HepG2 (cell line): ENCODE measurements around the gene QRFP. TPM values are rescaled to one million over a fixed set of nuclear protein-coding genes. Genes with fewer than 3 reads are reported as not detected.

Experiments used
- AKAP8 ChIP-seq: sonication (generic); formaldehyde crosslinking; IDR thresholded peaks from 2 replicates; pipeline ENCODE4 v1.5.1; 2020; ENCODE audit warnings: mild to moderate bottlenecking, missing genetic modification reagents
- EHMT2 ChIP-seq: fragments of 200-600 bp; sonication (generic); IDR thresholded peaks from 2 replicates; pipeline ENCODE4 v1.7.0; 2017; ENCODE audit warnings: antibody characterized with exemption, low read depth, low read length, borderline replicate concordance
- FOXA1 ChIP-seq, 2 experiments: fragments of 450-650 bp in 1 of 2; sonication (generic) in 1 of 2; formaldehyde crosslinking in 1 of 2; IDR thresholded peaks; 2 replicates each; pipeline versions ENCODE4 v1.4.0 to v1.6.1; 2016 to 2020; ENCODE audit warnings: missing genetic modification reagents in 1 of 2
- GFI1 ChIP-seq: sonication (generic); formaldehyde crosslinking; IDR thresholded peaks from 2 replicates; pipeline ENCODE4 v1.5.0; 2020; ENCODE audit warnings: missing genetic modification reagents, mild to moderate bottlenecking, borderline replicate concordance
- GLI4 ChIP-seq: sonication (generic); formaldehyde crosslinking; IDR thresholded peaks from 2 replicates; pipeline ENCODE4 v1.5.1; 2020; ENCODE audit warnings: missing genetic modification reagents, mild to moderate bottlenecking, moderate library complexity, borderline replicate concordance
- HES4 ChIP-seq: sonication (generic); formaldehyde crosslinking; IDR thresholded peaks from 2 replicates; pipeline ENCODE4 v1.9.0; 2021; ENCODE audit warnings: mild to moderate bottlenecking, missing genetic modification reagents, borderline replicate concordance
- MYC ChIP-seq: sonication (generic); formaldehyde crosslinking; IDR thresholded peaks from 2 replicates; pipeline ENCODE4 v1.9.0; 2021; ENCODE audit warnings: missing genetic modification reagents, borderline replicate concordance
- MYNN ChIP-seq: sonication (generic); formaldehyde crosslinking; IDR thresholded peaks from 2 replicates; pipeline ENCODE4 v1.4.0; 2020; ENCODE audit warnings: mild to moderate bottlenecking, low read depth, missing genetic modification reagents
- MZF1 ChIP-seq: sonication (generic); formaldehyde crosslinking; IDR thresholded peaks from 2 replicates; pipeline ENCODE4 v1.8.1; 2023; ENCODE audit warnings: mild to moderate bottlenecking, missing genetic modification reagents, borderline replicate concordance
- PLRG1 ChIP-seq: fragments of 450-650 bp; conservative IDR thresholded peaks from 2 replicates; pipeline ENCODE4 v1.6.1; 2016
- RNF2 ChIP-seq: fragments of 450-650 bp; conservative IDR thresholded peaks from 2 replicates; pipeline ENCODE4 v1.6.1; 2016; ENCODE audit warnings: low read depth
- SP2 ChIP-seq: sonication (generic); formaldehyde crosslinking; IDR thresholded peaks from 2 replicates; pipeline ENCODE4 v1.5.1; 2020; ENCODE audit warnings: mild to moderate bottlenecking, missing genetic modification reagents
- STAG1 ChIP-seq: sonication (generic); formaldehyde crosslinking; IDR thresholded peaks from 2 replicates; pipeline ENCODE4 v1.4.0; 2020; ENCODE audit warnings: missing genetic modification reagents
- TARDBP ChIP-seq: sonication (generic); formaldehyde crosslinking; IDR thresholded peaks from 2 replicates; pipeline ENCODE4 v1.8.0; 2022; ENCODE audit warnings: mild to moderate bottlenecking, missing genetic modification reagents
- ZBTB7A ChIP-seq: sonication (generic); formaldehyde crosslinking; IDR thresholded peaks from 2 replicates; pipeline ENCODE4 v1.8.0; 2022; ENCODE audit warnings: mild to moderate bottlenecking, missing genetic modification reagents
- ZC3H13 ChIP-seq: sonication (generic); formaldehyde crosslinking; IDR thresholded peaks from 2 replicates; pipeline ENCODE4 v1.8.1; 2023; ENCODE audit warnings: mild to moderate bottlenecking, missing genetic modification reagents, moderate library complexity
- ZFP90 ChIP-seq: sonication (generic); formaldehyde crosslinking; IDR thresholded peaks from 2 replicates; pipeline ENCODE4 v1.8.0; 2022; ENCODE audit warnings: missing genetic modification reagents, mild to moderate bottlenecking, inconsistent platforms, borderline replicate concordance
- ZNF317 ChIP-seq: sonication (generic); formaldehyde crosslinking; IDR thresholded peaks from 2 replicates; pipeline ENCODE4 v1.5.0; 2020; ENCODE audit warnings: mild to moderate bottlenecking, missing genetic modification reagents
- ZNF816 ChIP-seq: sonication (generic); formaldehyde crosslinking; IDR thresholded peaks from 2 replicates; pipeline ENCODE4 v1.8.0; 2022; ENCODE audit warnings: missing genetic modification reagents, mild to moderate bottlenecking, borderline replicate concordance
- polyA plus RNA-seq, 8 experiments: library from polyadenylated mRNA; depleted of rRNA in 3 of 8; stranded (reverse) in 7 of 8; unstranded in 1 of 8; fragments of >200 nt; fragmentation: Illumina TruSeq in 4 of 8; extraction: Trizol in 4 of 8; gene quantifications; 2 replicates each; pipeline versions ENCODE4 v1.2.1 to v1.2.3, GENCODE V29; 2011 to 2016; ENCODE audit warnings: low read depth in 4 of 8, missing spikeins in 1 of 8, mixed read lengths in 1 of 8; ENCODE audit not compliant: insufficient read depth in 1 of 8
- total RNA-seq, 5 experiments: library from RNA; depleted of rRNA; stranded (reverse); fragments of >200 nt; fragmentation: Illumina TruSeq; extraction: Trizol; gene quantifications; 2 replicates each; pipeline ENCODE4 v1.2.3, GENCODE V29; 2016; ENCODE audit warnings: low read depth in 1 of 5
- TF ChIP-seq, protein P1 (sequence below): sonication (generic); formaldehyde crosslinking; IDR thresholded peaks from 2 replicates; pipeline ENCODE4 v1.4.0; 2020; ENCODE audit warnings: missing genetic modification reagents
- TF ChIP-seq, protein P2 (sequence below): sonication (generic); formaldehyde crosslinking; IDR thresholded peaks from 2 replicates; pipeline ENCODE4 v1.9.0; 2021; ENCODE audit warnings: missing genetic modification reagents, mild to moderate bottlenecking, borderline replicate concordance
- TF ChIP-seq, protein P3 (sequence below): IDR thresholded peaks from 2 replicates; pipeline ENCODE4 v1.6.1; 2012; ENCODE audit warnings: inconsistent platforms

The QRFP gene
- total and polyA plus RNA-seq, 2 of the 13 experiments (the other 11 are each of a cell fraction or from before 2014, with no cell fraction given), result not detected

DNA sequence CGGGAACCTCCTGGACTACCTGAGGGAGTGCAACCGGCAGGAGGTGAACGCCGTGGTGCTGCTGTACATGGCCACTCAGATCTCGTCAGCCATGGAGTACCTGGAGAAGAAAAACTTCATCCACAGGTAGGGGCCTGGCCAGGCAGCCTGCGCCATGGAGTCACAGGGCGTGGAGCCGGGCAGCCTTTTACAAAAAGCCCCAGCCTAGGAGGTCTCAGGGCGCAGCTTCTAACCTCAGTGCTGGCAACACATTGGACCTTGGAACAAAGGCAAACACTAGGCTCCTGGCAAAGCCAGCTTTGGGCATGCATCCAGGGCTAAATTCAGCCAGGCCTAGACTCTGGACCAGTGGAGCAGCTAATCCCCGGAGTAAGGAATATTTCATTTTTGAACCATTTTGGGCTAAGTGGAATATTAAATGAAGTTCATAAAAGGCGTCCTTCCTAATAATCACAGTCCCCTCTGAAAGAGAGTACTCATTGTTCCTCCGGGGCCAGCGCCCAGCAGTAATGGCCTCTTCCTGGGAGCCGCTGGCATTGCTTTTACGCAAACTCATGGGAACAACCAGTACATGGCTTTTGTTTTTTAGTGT lies 23.6 kb downstream of the QRFP start (continued):
- TF ChIP-seq EHMT2 (no peak), MYNN (CRISPR knock-in tag) (no peak), FOXA1 (IDR thresholded peaks at IDR 0.05) (no peak), FOXA1 (CRISPR knock-in tag; IDR thresholded peaks at IDR 0.05) (peak; percentile 69), MYC (0 out of 2 replicates have a peak, but pooled peaks have one; percentile 21), STAG1 (CRISPR knock-in tag) (peak; percentile 14; the same call in 1 of the 2 replicates), SP2 (CRISPR knock-in tag) (no peak), HES4 (CRISPR knock-in tag) (no peak), ZBTB7A (no peak), MZF1 (CRISPR knock-in tag) (no peak), ZFP90 (peak; percentile 54; the same call in 1 of the 2 replicates), ZNF816 (CRISPR knock-in tag) (no peak), GLI4 (no peak; the same call in 1 of the 2 replicates), ZNF317 (no peak), TARDBP (CRISPR knock-in tag) (peak; percentile 21; the same call in 1 of the 2 replicates), PLRG1 (no peak), AKAP8 (CRISPR knock-in tag) (no peak), RNF2 (no peak), ZC3H13 (CRISPR knock-in tag) (no peak), GFI1 (no peak)
- TF ChIP-seq, protein P1, sequence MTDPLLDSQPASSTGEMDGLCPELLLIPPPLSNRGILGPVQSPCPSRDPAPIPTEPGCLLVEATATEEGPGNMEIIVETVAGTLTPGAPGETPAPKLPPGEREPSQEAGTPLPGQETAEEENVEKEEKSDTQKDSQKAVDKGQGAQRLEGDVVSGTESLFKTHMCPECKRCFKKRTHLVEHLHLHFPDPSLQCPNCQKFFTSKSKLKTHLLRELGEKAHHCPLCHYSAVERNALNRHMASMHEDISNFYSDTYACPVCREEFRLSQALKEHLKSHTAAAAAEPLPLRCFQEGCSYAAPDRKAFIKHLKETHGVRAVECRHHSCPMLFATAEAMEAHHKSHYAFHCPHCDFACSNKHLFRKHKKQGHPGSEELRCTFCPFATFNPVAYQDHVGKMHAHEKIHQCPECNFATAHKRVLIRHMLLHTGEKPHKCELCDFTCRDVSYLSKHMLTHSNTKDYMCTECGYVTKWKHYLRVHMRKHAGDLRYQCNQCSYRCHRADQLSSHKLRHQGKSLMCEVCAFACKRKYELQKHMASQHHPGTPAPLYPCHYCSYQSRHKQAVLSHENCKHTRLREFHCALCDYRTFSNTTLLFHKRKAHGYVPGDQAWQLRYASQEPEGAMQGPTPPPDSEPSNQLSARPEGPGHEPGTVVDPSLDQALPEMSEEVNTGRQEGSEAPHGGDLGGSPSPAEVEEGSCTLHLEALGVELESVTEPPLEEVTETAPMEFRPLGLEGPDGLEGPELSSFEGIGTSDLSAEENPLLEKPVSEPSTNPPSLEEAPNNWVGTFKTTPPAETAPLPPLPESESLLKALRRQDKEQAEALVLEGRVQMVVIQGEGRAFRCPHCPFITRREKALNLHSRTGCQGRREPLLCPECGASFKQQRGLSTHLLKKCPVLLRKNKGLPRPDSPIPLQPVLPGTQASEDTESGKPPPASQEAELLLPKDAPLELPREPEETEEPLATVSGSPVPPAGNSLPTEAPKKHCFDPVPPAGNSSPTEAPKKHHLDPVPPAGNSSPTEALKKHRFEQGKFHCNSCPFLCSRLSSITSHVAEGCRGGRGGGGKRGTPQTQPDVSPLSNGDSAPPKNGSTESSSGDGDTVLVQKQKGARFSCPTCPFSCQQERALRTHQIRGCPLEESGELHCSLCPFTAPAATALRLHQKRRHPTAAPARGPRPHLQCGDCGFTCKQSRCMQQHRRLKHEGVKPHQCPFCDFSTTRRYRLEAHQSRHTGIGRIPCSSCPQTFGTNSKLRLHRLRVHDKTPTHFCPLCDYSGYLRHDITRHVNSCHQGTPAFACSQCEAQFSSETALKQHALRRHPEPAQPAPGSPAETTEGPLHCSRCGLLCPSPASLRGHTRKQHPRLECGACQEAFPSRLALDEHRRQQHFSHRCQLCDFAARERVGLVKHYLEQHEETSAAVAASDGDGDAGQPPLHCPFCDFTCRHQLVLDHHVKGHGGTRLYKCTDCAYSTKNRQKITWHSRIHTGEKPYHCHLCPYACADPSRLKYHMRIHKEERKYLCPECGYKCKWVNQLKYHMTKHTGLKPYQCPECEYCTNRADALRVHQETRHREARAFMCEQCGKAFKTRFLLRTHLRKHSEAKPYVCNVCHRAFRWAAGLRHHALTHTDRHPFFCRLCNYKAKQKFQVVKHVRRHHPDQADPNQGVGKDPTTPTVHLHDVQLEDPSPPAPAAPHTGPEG (CRISPR knock-in tag), result 0 out of 2 replicates have a peak, but pooled peaks have one; percentile 39
- TF ChIP-seq, protein P2, sequence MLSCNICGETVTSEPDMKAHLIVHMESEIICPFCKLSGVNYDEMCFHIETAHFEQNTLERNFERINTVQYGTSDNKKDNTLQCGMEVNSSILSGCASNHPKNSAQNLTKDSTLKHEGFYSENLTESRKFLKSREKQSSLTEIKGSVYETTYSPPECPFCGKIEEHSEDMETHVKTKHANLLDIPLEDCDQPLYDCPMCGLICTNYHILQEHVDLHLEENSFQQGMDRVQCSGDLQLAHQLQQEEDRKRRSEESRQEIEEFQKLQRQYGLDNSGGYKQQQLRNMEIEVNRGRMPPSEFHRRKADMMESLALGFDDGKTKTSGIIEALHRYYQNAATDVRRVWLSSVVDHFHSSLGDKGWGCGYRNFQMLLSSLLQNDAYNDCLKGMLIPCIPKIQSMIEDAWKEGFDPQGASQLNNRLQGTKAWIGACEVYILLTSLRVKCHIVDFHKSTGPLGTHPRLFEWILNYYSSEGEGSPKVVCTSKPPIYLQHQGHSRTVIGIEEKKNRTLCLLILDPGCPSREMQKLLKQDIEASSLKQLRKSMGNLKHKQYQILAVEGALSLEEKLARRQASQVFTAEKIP (CRISPR knock-in tag), result no peak
- TF ChIP-seq, protein P3, sequence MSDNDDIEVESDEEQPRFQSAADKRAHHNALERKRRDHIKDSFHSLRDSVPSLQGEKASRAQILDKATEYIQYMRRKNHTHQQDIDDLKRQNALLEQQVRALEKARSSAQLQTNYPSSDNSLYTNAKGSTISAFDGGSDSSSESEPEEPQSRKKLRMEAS, result 0 out of 2 replicates have a peak, but pooled peaks have one; percentile 25
